Esophagus muscularis mucosa (tissue), 4 donors: ENCODE results near the gene STAT5B. TPM values are rescaled to one million over a fixed set of nuclear protein-coding genes. Genes with fewer than 3 reads are reported as not detected.
"Not testable (repeated sequence)": the region's sequence is repeated elsewhere in the genome, so short reads cannot be mapped to it uniquely, and the experiment has no call there.

ENCODE experiments used
- DNase-seq: peaks from one replicate; pipeline ENCODE4 v3.0.0-alpha.2; 2017; ENCODE audit errors: extremely low spot score
- H3K27ac ChIP-seq, 4 donors: fragments of 200-600 bp; sonication (generic); replicated peaks in 1 of 4; 1 replicate in 3 of 4; 2 replicates in 1 of 4; pipeline ENCODE4 v1.5.1; 2016 to 2019; ENCODE audit warnings: mild to moderate bottlenecking in 1 of 4
- H3K27me3 ChIP-seq, 4 donors: fragments of 200-600 bp; sonication (generic); one replicate each; pipeline versions ENCODE4 v1.5.1 to v1.6.0; 2016 to 2019
- H3K36me3 ChIP-seq, 4 donors: fragments of 200-600 bp; sonication (generic); one replicate each; pipeline ENCODE4 v1.5.1; 2016 to 2019
- H3K4me1 ChIP-seq, 4 donors: fragments of 200-600 bp; sonication (generic); one replicate each; pipeline ENCODE4 v1.5.1; 2016 to 2019
- H3K4me3 ChIP-seq, 4 donors: fragments of 200-600 bp; sonication (generic); 1 replicate in 2 of 4; 2 replicates in 2 of 4; pipeline ENCODE4 v1.5.1; 2016 to 2019; ENCODE audit warnings: mild to moderate bottlenecking in 4 of 4, moderate library complexity in 1 of 4
- H3K9me3 ChIP-seq, 4 donors: fragments of 200-600 bp; sonication (generic); 1 replicate in 3 of 4; 2 replicates in 1 of 4; pipeline ENCODE4 v1.5.1; 2016 to 2019
- CTCF ChIP-seq, 3 experiments: fragments of 200-600 bp in 2 of 3; fragments of 450-650 bp in 1 of 3; sonication (generic) in 2 of 3; IDR thresholded peaks; one replicate each; pipeline ENCODE4 v1.5.1; 2017 to 2019; ENCODE audit warnings: antibody characterized with exemption in 3 of 3, mild to moderate bottlenecking in 2 of 3, moderate library complexity in 1 of 3
- EP300 ChIP-seq: sonication (generic); formaldehyde crosslinking; IDR thresholded peaks from one replicate; pipeline ENCODE4 v1.6.1; 2017; ENCODE audit warnings: antibody characterized with exemption
- POLR2A ChIP-seq: fragments of 450-650 bp; IDR thresholded peaks from one replicate; pipeline ENCODE4 v1.6.1; 2017; ENCODE audit warnings: antibody characterized with exemption, moderate library complexity, mild to moderate bottlenecking, low read depth
- POLR2AphosphoS5 ChIP-seq, 2 donors: sonication (generic); formaldehyde crosslinking; IDR thresholded peaks; one replicate each; pipeline ENCODE4 v1.6.1; 2017; ENCODE audit warnings: antibody characterized with exemption in 2 of 2
- WGBS: methylation state at CpG from one replicate; pipeline ENCODE4 v1.1.5; 2018; 5-methylcytosine and 5-hydroxymethylcytosine counted together
- intact Hi-C: fragments of 100-400 bp; cut with DNase I; formaldehyde crosslinking; loops from one replicate; pipeline ENCODE4 v1.15.1; 2023
- total RNA-seq, 4 donors: library from RNA; depleted of rRNA; stranded (reverse); fragments of >200 nt; gene quantifications; one replicate each; pipeline versions ENCODE4 v1.1.0 to v1.2.1, GENCODE V29; 2016

The STAT5B gene
- total RNA-seq, 4 donors from 2014 or later, result 75.0 to 93.4 (median 85.2) TPM

- Histone ChIP-seq H3K36me3 (peaks cover 16 to 100% (median 99%) of the 10 kb centered on the region in 4 donors), H3K27ac (peak overlapping the region in 2 of 4 donors; percentile 2 to 12), H3K4me1 (peaks cover 19 to 44% (median 26%) of the 10 kb centered on the region in 4 donors), H3K27me3 (no peaks in the 10 kb centered on the region), H3K9me3 (no peaks in the 10 kb centered on the region), H3K4me3 (no peak overlapping the region)
- TF ChIP-seq EP300 (no peak), POLR2A (no peak), CTCF (IDR thresholded peaks at IDR 0.05) (no peak), POLR2AphosphoS5 (IDR thresholded peaks at IDR 0.05) (no peak)
- DNase-seq, result no peak
- 81% methylated on average over 4 of the region's 4 CpGs for WGBS
- intact Hi-C loops, result loop anchor here (5.0 kb wide), 1 partner anchor 196 kb away; no protein-coding TSS in a partner anchor
These were observed 45.4 kb upstream of the STAT5B start for GRCh38 chr17:42321555-42321954.

- H3K36me3 ChIP-seq, result peaks cover 28 to 100% (median 97%) of the 10 kb centered on the region in 4 donors
- H3K27ac ChIP-seq, H3K4me3 ChIP-seq, H3K9me3 ChIP-seq, DNase-seq, H3K27me3 ChIP-seq, intact Hi-C loops: not testable (repeated sequence)
- H3K4me1 ChIP-seq, result peaks cover 17 to 40% (median 23%) of the 10 kb centered on the region in 4 donors
- 95% methylated on average over 6 of the region's 6 CpGs for WGBS
These were observed 41.8 kb upstream of the STAT5B start for GRCh38 chr17:42317967-42318366.

- Histone ChIP-seq H3K4me1 (peaks cover 17 to 41% (median 24%) of the 10 kb centered on the region in 4 donors), H3K9me3 (no peaks in the 10 kb centered on the region), H3K36me3 (peaks cover 28 to 96% (median 92%) of the 10 kb centered on the region in 4 donors), H3K27ac (no peak overlapping the region), H3K4me3 (no peak overlapping the region), H3K27me3 (no peaks in the 10 kb centered on the region)
- 76% methylated on average over 5 of the region's 5 CpGs for whole genome bisulfite sequencing
- intact Hi-C loops, result no loop called here
- TF ChIP-seq POLR2AphosphoS5 (IDR thresholded peaks at IDR 0.05) (no peak), POLR2A (no peak), CTCF (IDR thresholded peaks at IDR 0.05) (no peak), EP300 (no peak)
- DNase-seq, result no peak
These were observed 41.2 kb upstream of the STAT5B start for GRCh38 chr17:42317266-42317845.

- Histone ChIP-seq H3K27ac (no peak overlapping the region), H3K4me1 (peaks cover 18 to 45% (median 30%) of the 10 kb centered on the region in 4 donors), H3K36me3 (peaks cover 28 to 93% (median 86%) of the 10 kb centered on the region in 4 donors), H3K27me3 (peaks cover 0 to 2% (median 0%) of the 10 kb centered on the region in 4 donors), H3K4me3 (no peak overlapping the region), H3K9me3 (no peaks in the 10 kb centered on the region)
- intact Hi-C loops, result no loop called here
- 73% methylated on average over 4 of the region's 4 CpGs for WGBS
- TF ChIP-seq EP300 (no peak), POLR2AphosphoS5 (IDR thresholded peaks at IDR 0.05) (no peak), CTCF (IDR thresholded peaks at IDR 0.05) (no peak), POLR2A (no peak)
- no peak for DNase-seq
These were observed 40.6 kb upstream of the STAT5B start for GRCh38 chr17:42316755-42317154.

GRCh38 chr17:42315402-42316156 is 39.4 kb upstream of the STAT5B start:
- TF ChIP-seq EP300 (no peak), POLR2A (no peak), CTCF (IDR thresholded peaks at IDR 0.05) (no peak), POLR2AphosphoS5 (IDR thresholded peaks at IDR 0.05) (no peak)
- Histone ChIP-seq H3K27ac (no peak overlapping the region), H3K4me3 (no peak overlapping the region), H3K4me1 (peaks cover 29 to 54% (median 40%) of the 10 kb centered on the region in 4 donors), H3K9me3 (no peaks in the 10 kb centered on the region), H3K27me3 (peaks cover 0 to 4% (median 0%) of the 10 kb centered on the region in 4 donors), H3K36me3 (peaks cover 28 to 93% (median 81%) of the 10 kb centered on the region in 4 donors)
- no peak for DNase-seq
- WGBS, result 78% methylated on average over 10 of the region's 10 CpGs
- intact Hi-C loops, result no loop called here
